Measurements from ENCODE around the gene PYGL. TPM values are rescaled to one million over a fixed set of nuclear protein-coding genes. Genes with fewer than 3 reads are reported as not detected.

PYGL gene
- total RNA-seq, 2 donors from 2014 or later, result 15.4 to 23.6 TPM

GRCh38 chr14:50941151-50941550 lies 3.1 kb downstream of the PYGL start:
- intact Hi-C loops (cut with DNase I), result no loop called here
- WGBS, result 86% methylated on average over 6 of the region's 6 CpGs
- no peak overlapping the region for H3K27ac ChIP-seq
- H3K4me3 ChIP-seq, result no peak overlapping the region
- DNase-seq (ENCODE audit: low spot score), result no peak
- H3K36me3 ChIP-seq, result no peaks in the 10 kb centered on the region
- TF ChIP-seq POLR2AphosphoS5 (IDR thresholded peaks at IDR 0.05) (no peak), POLR2A (IDR thresholded peaks at IDR 0.05) (no peak), CTCF (IDR thresholded peaks at IDR 0.05) (no peak)
- no peaks in the 10 kb centered on the region for H3K4me1 ChIP-seq (replicated peaks)
- no peaks in the 10 kb centered on the region for H3K27me3 ChIP-seq (replicated peaks; ENCODE audit: insufficient read depth)
- no peaks in the 10 kb centered on the region for H3K9me3 ChIP-seq

GRCh38 chr14:50937800-50938199 lies 6.5 kb downstream of the PYGL start:
- no peak overlapping the region for H3K27ac ChIP-seq
- H3K27me3 ChIP-seq (replicated peaks; ENCODE audit: insufficient read depth), result no peaks in the 10 kb centered on the region
- TF ChIP-seq CTCF (IDR thresholded peaks at IDR 0.05) (no peak), POLR2A (IDR thresholded peaks at IDR 0.05) (no peak), POLR2AphosphoS5 (IDR thresholded peaks at IDR 0.05) (no peak)
- H3K4me1 ChIP-seq (replicated peaks), result no peaks in the 10 kb centered on the region
- H3K36me3 ChIP-seq, result no peaks in the 10 kb centered on the region
- no peak for DNase-seq (ENCODE audit: low spot score)
- intact Hi-C loops (cut with DNase I), result no loop called here
- H3K4me3 ChIP-seq, result no peak overlapping the region
- 89% methylated on average over 4 of the region's 4 CpGs for WGBS
- no peaks in the 10 kb centered on the region for H3K9me3 ChIP-seq

- Histone ChIP-seq H3K4me1 (replicated peaks) (no peaks in the 10 kb centered on the region), H3K9me3 (no peaks in the 10 kb centered on the region), H3K27ac (no peak overlapping the region), H3K36me3 (no peaks in the 10 kb centered on the region), H3K27me3 (replicated peaks; ENCODE audit: insufficient read depth) (no peaks in the 10 kb centered on the region), H3K4me3 (no peak overlapping the region)
- intact Hi-C loops (cut with DNase I), result no loop called here
- DNase-seq (ENCODE audit: low spot score), result no peak
- 68% methylated on average over 2 of the region's 2 CpGs for WGBS
- TF ChIP-seq POLR2AphosphoS5 (IDR thresholded peaks at IDR 0.05), result no peak
- no peak for TF ChIP-seq POLR2A (IDR thresholded peaks at IDR 0.05)
- no peak for TF ChIP-seq CTCF (IDR thresholded peaks at IDR 0.05)
Observed at GRCh38 chr14:50937325-50937724, 7.0 kb downstream of the PYGL start.

GRCh38 chr14:50936882-50937281 lies 7.4 kb downstream of the PYGL start:
- no peak overlapping the region for H3K27ac ChIP-seq
- H3K27me3 ChIP-seq (replicated peaks; ENCODE audit: insufficient read depth), result no peaks in the 10 kb centered on the region
- no peak for DNase-seq (ENCODE audit: low spot score)
- no peaks in the 10 kb centered on the region for H3K9me3 ChIP-seq
- TF ChIP-seq POLR2A (IDR thresholded peaks at IDR 0.05) (no peak), CTCF (IDR thresholded peaks at IDR 0.05) (no peak), POLR2AphosphoS5 (IDR thresholded peaks at IDR 0.05) (no peak)
- no peak overlapping the region for H3K4me3 ChIP-seq
- no peaks in the 10 kb centered on the region for H3K4me1 ChIP-seq (replicated peaks)
- WGBS, result 88% methylated on average over 2 of the region's 2 CpGs
- no peaks in the 10 kb centered on the region for H3K36me3 ChIP-seq
- intact Hi-C loops (cut with DNase I), result no loop called here

- no peaks in the 10 kb centered on the region for H3K4me1 ChIP-seq (replicated peaks)
- H3K4me3 ChIP-seq, result no peak overlapping the region
- no peaks in the 10 kb centered on the region for H3K27me3 ChIP-seq (replicated peaks; ENCODE audit: insufficient read depth)
- H3K36me3 ChIP-seq, result no peaks in the 10 kb centered on the region
- intact Hi-C loops (cut with DNase I), result no loop called here
- TF ChIP-seq CTCF (IDR thresholded peaks at IDR 0.05) (no peak), POLR2AphosphoS5 (IDR thresholded peaks at IDR 0.05) (no peak), POLR2A (IDR thresholded peaks at IDR 0.05) (no peak)
- no peak for DNase-seq (ENCODE audit: low spot score)
- WGBS, result 78% methylated on average over 2 of the region's 2 CpGs
- H3K9me3 ChIP-seq, result no peaks in the 10 kb centered on the region
- no peak overlapping the region for H3K27ac ChIP-seq
Observed at GRCh38 chr14:50936016-50936340, 8.3 kb downstream of the PYGL start.
